ENCODE measurements around the gene ACSBG1.
"Not testable (repeated sequence)": the region's sequence is repeated elsewhere in the genome, so short reads cannot be mapped to it uniquely, and the experiment has no call there.

Gene ACSBG1

GRCh38 chr15:78155355-78155939 is 78.9 kb downstream of the ACSBG1 start:
- peak; percentile 6 for DNase-seq (ENCODE audit: low read depth)
- TF ChIP-seq, protein P1, sequence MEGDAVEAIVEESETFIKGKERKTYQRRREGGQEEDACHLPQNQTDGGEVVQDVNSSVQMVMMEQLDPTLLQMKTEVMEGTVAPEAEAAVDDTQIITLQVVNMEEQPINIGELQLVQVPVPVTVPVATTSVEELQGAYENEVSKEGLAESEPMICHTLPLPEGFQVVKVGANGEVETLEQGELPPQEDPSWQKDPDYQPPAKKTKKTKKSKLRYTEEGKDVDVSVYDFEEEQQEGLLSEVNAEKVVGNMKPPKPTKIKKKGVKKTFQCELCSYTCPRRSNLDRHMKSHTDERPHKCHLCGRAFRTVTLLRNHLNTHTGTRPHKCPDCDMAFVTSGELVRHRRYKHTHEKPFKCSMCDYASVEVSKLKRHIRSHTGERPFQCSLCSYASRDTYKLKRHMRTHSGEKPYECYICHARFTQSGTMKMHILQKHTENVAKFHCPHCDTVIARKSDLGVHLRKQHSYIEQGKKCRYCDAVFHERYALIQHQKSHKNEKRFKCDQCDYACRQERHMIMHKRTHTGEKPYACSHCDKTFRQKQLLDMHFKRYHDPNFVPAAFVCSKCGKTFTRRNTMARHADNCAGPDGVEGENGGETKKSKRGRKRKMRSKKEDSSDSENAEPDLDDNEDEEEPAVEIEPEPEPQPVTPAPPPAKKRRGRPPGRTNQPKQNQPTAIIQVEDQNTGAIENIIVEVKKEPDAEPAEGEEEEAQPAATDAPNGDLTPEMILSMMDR (conservative IDR thresholded peaks at IDR 0.05; ENCODE audit: low read depth, low read length): no peak
- no peak overlapping the region for H3K4me3 ChIP-seq (ENCODE audit: low read depth, low read length)

DNA sequence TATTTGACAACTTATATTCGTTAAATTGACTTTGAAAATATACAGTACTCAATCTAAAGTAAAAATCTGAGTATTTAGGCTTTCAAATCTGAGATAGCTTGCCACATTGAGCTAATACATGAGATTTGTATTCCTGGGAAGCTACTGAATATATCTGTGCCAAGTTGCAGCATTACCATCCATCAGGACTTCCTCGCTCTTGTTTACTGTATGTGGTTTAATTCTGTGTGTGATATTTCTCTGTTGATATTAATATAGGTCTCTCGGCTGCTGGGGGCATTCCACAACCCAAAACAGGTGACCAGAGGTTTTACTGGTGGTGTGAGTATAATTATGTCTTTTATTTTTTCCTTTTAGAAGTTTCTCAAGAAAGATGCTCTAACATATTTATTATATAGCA is 79.4 kb downstream of the ACSBG1 start:
- no peak overlapping the region for H3K4me3 ChIP-seq (ENCODE audit: low read depth, low read length)
- TF ChIP-seq, protein P1 (conservative IDR thresholded peaks at IDR 0.05; ENCODE audit: low read depth, low read length): no peak
- DNase-seq (ENCODE audit: low read depth): no peak

- not testable (repeated sequence) for DNase-seq (ENCODE audit: low read depth); H3K4me3 ChIP-seq (ENCODE audit: low read depth, low read length)
These were observed 83.3 kb downstream of the ACSBG1 start for GRCh38 chr15:78151075-78151474.

DNA sequence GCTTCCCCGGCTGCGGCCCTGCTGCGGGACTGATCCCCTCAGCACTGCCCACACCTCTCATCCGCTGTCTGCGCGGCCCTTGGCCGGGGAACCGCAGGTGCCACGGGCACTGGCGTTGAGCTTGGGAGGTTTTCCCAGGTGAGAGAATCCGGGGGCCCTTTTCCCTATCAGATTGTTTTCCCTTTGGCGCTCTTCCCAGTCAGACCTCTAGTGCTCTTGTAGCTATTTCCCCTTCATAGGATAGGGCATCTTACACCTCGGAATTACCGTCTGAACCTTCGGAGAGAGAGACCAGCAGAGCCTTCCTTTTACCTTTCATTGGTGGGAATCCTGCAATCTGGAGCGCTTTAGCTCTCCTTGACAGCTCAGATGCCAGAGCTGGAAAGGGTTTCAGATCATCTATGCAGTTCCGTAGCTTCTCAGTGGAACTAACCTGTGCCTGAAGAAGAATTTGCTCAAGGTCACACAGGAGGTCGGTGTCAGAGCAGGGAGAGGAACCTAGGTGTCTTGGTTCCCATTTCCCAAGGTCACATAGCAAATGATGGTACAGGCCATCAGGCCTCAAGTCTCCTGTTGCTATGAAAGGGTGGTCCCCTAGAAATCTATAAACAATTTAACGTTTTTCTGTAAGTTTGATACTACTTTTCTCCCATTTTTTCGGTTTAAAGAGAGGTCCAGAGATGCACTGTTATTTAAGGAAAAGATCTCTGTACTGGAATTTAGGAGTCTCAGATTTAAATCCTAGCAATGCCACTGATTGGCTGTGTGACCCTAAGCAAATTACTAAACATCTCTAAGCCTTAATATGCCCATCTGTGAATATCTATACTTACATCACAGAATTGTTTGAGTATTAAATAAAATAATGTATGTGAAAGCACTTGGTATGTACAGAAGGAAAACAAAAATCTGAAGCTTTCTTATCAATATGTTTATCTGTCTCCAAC is 84.3 kb downstream of the ACSBG1 start:
- TF ChIP-seq, protein P1 (conservative IDR thresholded peaks at IDR 0.05; ENCODE audit: low read depth, low read length): no peak
- peak; percentile 22 for DNase-seq (ENCODE audit: low read depth)
- H3K4me3 ChIP-seq (ENCODE audit: low read depth, low read length): peak overlapping the region; percentile 70

- peak; percentile 98 for DNase-seq (ENCODE audit: low read depth)
- TF ChIP-seq, protein P1 (conservative IDR thresholded peaks at IDR 0.05; ENCODE audit: low read depth, low read length): no peak
- peak within 1 kb of the TSS; percentile 73 for H3K4me3 ChIP-seq (ENCODE audit: low read depth, low read length)
These were observed 85.1 kb downstream of the ACSBG1 start, which contains the start of gene IDH3A for GRCh38 chr15:78149068-78149804. Gene IDH3A, plus strand, starts transcription at chr15:78149362. Its CDS starts 42 bp downstream, at chr15:78149404.

- H3K4me3 ChIP-seq (ENCODE audit: low read depth, low read length): peak overlapping the region; percentile 73
- peak; percentile 10 for DNase-seq (ENCODE audit: low read depth)
- TF ChIP-seq, protein P1 (conservative IDR thresholded peaks at IDR 0.05; ENCODE audit: low read depth, low read length): no peak
These were observed 85.8 kb downstream of the ACSBG1 start for GRCh38 chr15:78148392-78149067.
